HG03439 (cell line): ENCODE data around the gene CNRIP1.
A peak's percentile ranks its signal among the peaks of the same experiment; 100 is the strongest.

Experiments used
- ATAC-seq: cut with Tn5 transposase; IDR thresholded peaks from one replicate; pipeline ENCODE4 v1.9.1; 2021; ENCODE audit warnings: mild to moderate bottlenecking, moderate library complexity; ENCODE audit not compliant: unreplicated experiment

Gene CNRIP1

DNA sequence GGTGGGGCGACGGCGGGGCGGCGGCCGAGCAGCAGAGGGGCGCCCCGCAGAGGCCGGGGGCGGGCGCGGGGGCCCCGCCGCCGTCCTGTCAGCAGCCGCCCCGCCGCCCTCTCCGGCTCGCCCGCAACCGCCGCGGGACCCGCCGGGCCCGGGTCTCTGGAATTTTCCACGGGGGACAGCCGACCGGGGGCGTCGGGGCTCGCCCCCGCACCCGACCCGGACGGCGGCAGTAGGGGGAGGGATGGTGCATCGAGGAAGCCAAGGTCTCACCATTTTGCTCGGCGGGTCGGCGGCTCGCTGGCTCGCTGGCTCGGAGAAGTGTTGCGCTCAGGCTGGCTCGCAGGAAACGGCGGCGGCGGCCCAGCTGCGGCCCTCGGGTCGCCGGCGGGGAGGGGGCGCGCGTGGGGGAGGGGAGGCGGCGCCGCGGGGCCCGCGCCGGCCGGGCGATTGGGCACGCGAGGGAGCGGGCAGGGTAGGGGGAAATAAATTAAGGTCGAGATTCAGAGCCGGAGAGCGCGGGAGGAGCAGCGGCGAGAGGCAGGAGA is 67.8 kb downstream of the CNRIP1 start:
- peak; percentile 8 for ATAC-seq

DNA sequence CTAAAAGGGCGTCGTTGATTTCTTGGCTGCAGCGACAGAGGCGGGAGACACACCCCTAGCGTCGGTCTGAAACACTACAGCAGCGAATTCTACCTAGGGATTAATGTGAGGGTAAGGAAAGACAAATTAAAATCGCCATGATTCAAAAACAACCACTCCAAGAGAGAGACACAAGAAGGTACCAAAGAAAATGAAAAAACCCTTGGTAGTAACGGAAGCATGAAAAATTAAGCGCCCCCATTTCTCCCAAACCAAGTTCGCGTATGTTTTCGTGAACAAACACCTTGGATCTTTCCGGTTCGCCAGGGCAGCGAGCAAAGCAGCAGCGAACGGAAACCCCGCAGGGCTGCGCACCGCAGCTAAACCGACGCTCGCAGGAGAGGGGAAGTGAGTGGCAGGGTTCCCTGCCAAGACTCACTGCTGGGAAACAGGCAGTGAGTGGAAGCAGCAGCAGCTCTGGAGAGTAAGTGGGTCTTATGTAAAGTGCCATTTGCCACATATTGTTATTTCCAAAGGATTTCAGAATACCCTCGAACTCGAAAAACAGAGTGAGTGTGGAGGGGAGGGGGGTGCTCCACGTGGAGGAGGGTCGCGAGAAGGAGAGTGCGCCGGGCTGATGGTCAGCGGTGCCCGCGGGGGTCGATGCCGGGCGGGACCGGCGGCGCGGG is 68.4 kb downstream of the CNRIP1 start:
- ATAC-seq: peak; percentile 58

- ATAC-seq: no peak
These were observed 69.0 kb downstream of the CNRIP1 start for GRCh38 chr2:68250652-68251186.

DNA sequence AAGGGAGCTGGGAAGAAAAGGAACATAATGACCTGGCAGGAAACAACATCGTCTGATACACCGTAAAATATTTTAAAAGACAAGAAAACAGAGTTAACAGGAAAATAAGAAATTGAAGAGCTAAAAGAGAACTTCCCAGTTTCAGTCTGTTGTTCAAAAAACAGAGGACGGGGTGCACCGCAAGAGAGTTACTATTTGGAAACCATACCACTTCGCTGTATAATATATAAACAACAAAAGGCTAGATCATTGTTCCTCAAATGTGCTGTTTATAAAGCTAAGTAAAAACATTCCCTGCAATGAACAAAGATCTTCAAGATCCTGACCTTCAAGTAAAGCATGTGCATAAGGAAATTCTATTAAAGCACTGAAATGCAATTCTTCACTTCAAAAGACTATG is 69.6 kb downstream of the CNRIP1 start:
- no peak for ATAC-seq

GRCh38 chr2:68248806-68249205 is 70.9 kb downstream of the CNRIP1 start:
- ATAC-seq: no peak

GRCh38 chr2:68248361-68248760 is 71.4 kb downstream of the CNRIP1 start:
- no peak for ATAC-seq

GRCh38 chr2:68246396-68246795 is 73.4 kb downstream of the CNRIP1 start:
- ATAC-seq: no peak

DNA sequence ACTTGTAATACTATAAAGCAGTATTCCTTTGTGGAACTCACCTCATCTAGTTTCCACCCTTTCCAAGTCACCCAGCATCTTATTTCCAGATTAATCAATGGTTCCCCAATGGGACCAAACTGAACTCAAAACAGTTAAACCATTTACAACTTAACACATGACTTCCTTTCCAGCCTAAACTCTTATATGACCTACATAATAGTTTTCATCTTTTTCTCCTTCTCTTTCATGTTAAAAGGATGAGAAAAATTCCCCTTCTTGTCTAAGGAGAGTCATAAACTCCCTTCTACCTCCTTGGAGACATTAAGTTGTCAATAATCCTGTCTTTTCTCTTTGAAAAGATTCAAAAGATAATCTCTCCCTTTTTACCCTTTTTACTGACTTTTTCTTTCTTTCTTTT is 74.1 kb downstream of the CNRIP1 start:
- no peak for ATAC-seq

DNA sequence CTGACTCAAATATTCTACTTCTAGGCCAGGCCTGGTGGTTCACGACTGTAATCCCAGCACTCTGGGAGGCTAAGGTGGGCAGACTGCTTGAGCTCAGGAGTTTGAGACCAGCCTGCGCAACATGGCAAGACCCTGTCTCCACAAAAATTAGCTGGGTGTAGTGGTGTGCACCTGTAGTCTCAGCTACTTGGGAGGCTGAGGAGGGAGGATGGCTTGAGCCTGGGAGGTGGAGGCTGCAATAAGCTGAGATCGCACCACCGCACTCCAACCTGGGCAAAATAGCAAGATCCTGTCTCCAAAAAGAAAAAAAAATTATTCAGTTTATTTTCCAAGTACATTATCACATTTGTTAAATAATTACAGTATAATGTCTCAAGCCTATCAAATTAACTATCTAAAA is 74.7 kb downstream of the CNRIP1 start:
- ATAC-seq: no peak

DNA sequence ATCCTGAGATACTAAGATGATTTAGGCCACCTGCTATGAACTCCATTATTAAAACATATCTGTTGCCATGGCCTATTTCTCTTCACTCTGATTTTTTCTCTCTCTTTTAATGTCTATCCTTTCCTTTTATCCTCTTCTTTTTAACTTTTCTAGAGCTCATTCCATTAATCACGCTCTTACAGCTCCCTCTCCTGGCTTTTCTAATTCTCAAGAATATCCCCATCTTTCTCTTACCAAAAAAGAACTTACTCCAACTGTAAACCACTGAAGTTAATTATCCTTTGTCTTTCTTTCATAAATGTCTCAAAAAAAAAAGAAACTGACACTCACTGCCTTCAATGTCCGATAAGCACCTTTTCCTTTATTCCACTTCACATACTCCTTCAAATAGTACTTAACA is 75.3 kb downstream of the CNRIP1 start:
- ATAC-seq: no peak
